Gastrocnemius medialis (tissue), 4 donors: Measurements from ENCODE around the gene SPATA16.

Experiments
- CTCF ChIP-seq, 5 experiments: fragments of 450-650 bp in 3 of 5; fragments of 200-600 bp in 2 of 5; sonication (generic) in 2 of 5; IDR thresholded peaks in 4 of 5; conservative IDR thresholded peaks in 1 of 5; 1 replicate in 4 of 5; 2 replicates in 1 of 5; pipeline ENCODE4 v1.5.1; 2016 to 2019; ENCODE audit warnings: antibody characterized with exemption in 5 of 5, mild to moderate bottlenecking in 3 of 5, moderate library complexity in 3 of 5
- POLR2A ChIP-seq, 2 donors: fragments of 450-650 bp; IDR thresholded peaks; one replicate each; pipeline ENCODE4 v1.6.1; 2017; ENCODE audit warnings: antibody characterized with exemption in 2 of 2, mild to moderate bottlenecking in 2 of 2, moderate library complexity in 2 of 2

DNA sequence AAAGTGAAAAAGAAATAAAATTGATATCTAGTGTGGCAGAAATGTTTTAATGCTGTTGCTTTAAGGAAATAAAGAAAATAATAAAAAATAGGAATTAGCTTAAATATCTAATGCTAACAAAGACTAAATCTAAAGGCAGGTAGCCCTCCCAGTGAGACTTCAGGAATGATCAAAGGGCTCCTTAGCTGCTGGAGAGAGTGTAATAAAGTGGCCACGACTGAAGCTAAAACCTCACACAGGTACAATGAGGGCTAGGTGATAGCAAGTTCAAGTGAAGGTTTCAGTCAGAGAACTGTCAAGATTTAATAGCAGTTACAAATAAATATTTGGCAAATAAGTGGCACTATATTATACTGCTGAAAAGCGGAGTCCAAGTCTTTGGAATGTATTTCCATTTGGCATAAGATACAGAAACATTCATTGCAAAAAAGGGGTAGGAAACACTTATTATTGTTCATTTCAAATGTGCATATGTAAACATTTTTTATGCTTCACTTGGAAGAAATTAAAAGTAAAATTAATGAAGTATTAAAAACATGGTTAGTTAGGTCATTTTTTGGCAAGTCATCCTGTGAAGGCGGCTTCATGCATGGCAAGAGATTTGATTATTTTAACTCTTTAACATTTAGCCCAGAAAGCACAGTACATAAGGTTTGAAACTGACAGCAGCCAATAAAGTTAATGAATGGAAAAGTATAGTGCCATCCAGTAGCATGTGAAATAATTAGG is 222.3 kb downstream of the SPATA16 start:
- TF ChIP-seq CTCF (IDR thresholded peaks at IDR 0.05 in 4 of 5, conservative IDR thresholded peaks at IDR 0.05 in 1 of 5): no peak
- TF ChIP-seq POLR2A (IDR thresholded peaks at IDR 0.05): no peak
